Smooth muscle cell (in vitro differentiated cells): ENCODE data around the gene ZNF536. TPM values are rescaled to one million over a fixed set of nuclear protein-coding genes. Genes with fewer than 3 reads are reported as not detected.

ENCODE experiments used
- DNase-seq: peaks from one replicate; lab custom pipeline; 2025; ENCODE audit not compliant: unreplicated experiment; lab: John Stamatoyannopoulos, UW
- H2AFZ ChIP-seq: fragments of 200-600 bp; sonication (generic); 2 replicates; pipeline ENCODE4 v1.6.0; 2016; ENCODE audit warnings: antibody characterized with exemption, low read depth, mild to moderate bottlenecking
- H3F3A ChIP-seq: fragments of 200-600 bp; sonication (generic); 2 replicates; pipeline ENCODE4 v1.6.0; 2017; ENCODE audit warnings: antibody characterized with exemption, low read depth
- H3K27ac ChIP-seq: fragments of 200-600 bp; sonication (generic); 2 replicates; pipeline ENCODE4 v1.5.1; 2016; ENCODE audit warnings: low read depth, mild to moderate bottlenecking
- H3K27me3 ChIP-seq: fragments of 200-600 bp; sonication (generic); 2 replicates; pipeline ENCODE4 v1.6.1; 2016; ENCODE audit warnings: low read depth, mild to moderate bottlenecking
- H3K36me3 ChIP-seq: fragments of 200-600 bp; sonication (generic); 2 replicates; pipeline ENCODE4 v1.5.1; 2016; ENCODE audit warnings: low read depth
- H3K4me1 ChIP-seq: fragments of 200-600 bp; sonication (generic); 2 replicates; pipeline ENCODE4 v1.5.1; 2016; ENCODE audit warnings: low read depth
- H3K4me2 ChIP-seq: fragments of 200-600 bp; sonication (generic); 2 replicates; pipeline ENCODE4 v1.6.0; 2016; ENCODE audit warnings: mild to moderate bottlenecking
- H3K4me3 ChIP-seq: fragments of 200-600 bp; sonication (generic); 2 replicates; pipeline ENCODE4 v1.5.1; 2016; ENCODE audit warnings: mild to moderate bottlenecking
- H3K79me2 ChIP-seq: fragments of 200-600 bp; sonication (generic); 2 replicates; pipeline ENCODE4 v1.6.0; 2016; ENCODE audit warnings: low read depth, mild to moderate bottlenecking
- H3K9ac ChIP-seq: fragments of 200-600 bp; sonication (generic); 2 replicates; pipeline ENCODE4 v1.6.0; 2016; ENCODE audit warnings: low read depth
- H3K9me3 ChIP-seq: fragments of 200-600 bp; sonication (generic); replicated peaks from 2 replicates; pipeline ENCODE4 v1.5.1; 2016; ENCODE audit warnings: low read depth
- H4K20me1 ChIP-seq: fragments of 200-600 bp; sonication (generic); 2 replicates; pipeline ENCODE4 v1.6.0; 2016; ENCODE audit warnings: low read depth
- CTCF ChIP-seq: fragments of 200-600 bp; sonication (generic); IDR thresholded peaks from 2 replicates; pipeline ENCODE4 v1.5.1; 2017; ENCODE audit warnings: borderline replicate concordance, mild to moderate bottlenecking, antibody characterized with exemption; ENCODE audit not compliant: insufficient read depth, poor library complexity, severe bottlenecking
- WGBS: methylation state at CpG from one replicate; pipeline ENCODE4 v1.1.7; 2016; ENCODE audit warnings: low lambda C conversion rate; 5-methylcytosine and 5-hydroxymethylcytosine counted together
- polyA plus RNA-seq: library from polyadenylated mRNA; unstranded; fragments of >200 nt; fragmentation: Nextera tagmentation; extraction: Ambion mirVana; gene quantifications from 2 replicates; pipeline ENCODE4 v1.2.1, GENCODE V29; 2016
- total RNA-seq: library from RNA; depleted of rRNA; stranded (reverse); fragments of >200 nt; gene quantifications from 2 replicates; pipeline ENCODE4 v1.2.3, GENCODE V29; 2014

Gene ZNF536
- total and polyA plus RNA-seq, 2 experiments from 2014 or later = not detected

- Histone ChIP-seq H3K79me2 (no peaks in the 10 kb centered on the region), H3F3A (no peaks in the 10 kb centered on the region), H3K4me2 (no peak overlapping the region), H3K27me3 (peaks cover 11% of the 10 kb centered on the region), H4K20me1 (no peaks in the 10 kb centered on the region), H3K4me1 (no peaks in the 10 kb centered on the region), H2AFZ (no peak overlapping the region), H3K27ac (no peak overlapping the region), H3K4me3 (no peak overlapping the region), H3K9ac (no peak overlapping the region), H3K9me3 (no peaks in the 10 kb centered on the region), H3K36me3 (no peaks in the 10 kb centered on the region)
- no peak for TF ChIP-seq CTCF
- 77% methylated on average over 6 of the region's 6 CpGs for WGBS
- no peak for DNase-seq
Measured at GRCh38 chr19:30577551-30578105, 205.4 kb downstream of the ZNF536 start.

- Histone ChIP-seq H3K9ac (no peak overlapping the region), H3K4me3 (no peak overlapping the region), H3K79me2 (no peaks in the 10 kb centered on the region), H3K27ac (no peak overlapping the region), H3K4me2 (no peak overlapping the region), H4K20me1 (no peaks in the 10 kb centered on the region), H3F3A (no peaks in the 10 kb centered on the region), H3K36me3 (no peaks in the 10 kb centered on the region), H3K9me3 (no peaks in the 10 kb centered on the region), H3K4me1 (no peaks in the 10 kb centered on the region), H3K27me3 (peaks cover 15% of the 10 kb centered on the region), H2AFZ (no peak overlapping the region)
- DNase-seq = no peak
- WGBS = 96% methylated on average over 3 of the region's 3 CpGs
- no peak for TF ChIP-seq CTCF
Measured at GRCh38 chr19:30579419-30579818, 207.2 kb downstream of the ZNF536 start.

GRCh38 chr19:30580673-30581072 is 208.5 kb downstream of the ZNF536 start:
- H4K20me1 ChIP-seq = no peaks in the 10 kb centered on the region
- H2AFZ ChIP-seq = no peak overlapping the region
- peaks cover 18% of the 10 kb centered on the region for H3K27me3 ChIP-seq
- no peak overlapping the region for H3K4me3 ChIP-seq
- no peak overlapping the region for H3K27ac ChIP-seq
- H3F3A ChIP-seq = no peaks in the 10 kb centered on the region
- no peaks in the 10 kb centered on the region for H3K4me1 ChIP-seq
- no peak for DNase-seq
- no peak overlapping the region for H3K4me2 ChIP-seq
- no peak overlapping the region for H3K9ac ChIP-seq
- H3K79me2 ChIP-seq = no peaks in the 10 kb centered on the region
- no peak for TF ChIP-seq CTCF
- no peaks in the 10 kb centered on the region for H3K9me3 ChIP-seq
- no peaks in the 10 kb centered on the region for H3K36me3 ChIP-seq
- 92% methylated on average over 4 of the region's 4 CpGs for WGBS

GRCh38 chr19:30584090-30584489 is 211.9 kb downstream of the ZNF536 start:
- H3K79me2 ChIP-seq = no peaks in the 10 kb centered on the region
- no peak overlapping the region for H2AFZ ChIP-seq
- WGBS = 43% methylated on average over 8 of the region's 8 CpGs
- H3K4me2 ChIP-seq = no peak overlapping the region
- no peak overlapping the region for H3K4me3 ChIP-seq
- DNase-seq = no peak
- H3F3A ChIP-seq = no peaks in the 10 kb centered on the region
- no peaks in the 10 kb centered on the region for H3K4me1 ChIP-seq
- no peak overlapping the region for H3K9ac ChIP-seq
- no peak for TF ChIP-seq CTCF
- H3K27ac ChIP-seq = no peak overlapping the region
- H3K27me3 ChIP-seq = peaks cover 18% of the 10 kb centered on the region
- no peaks in the 10 kb centered on the region for H3K36me3 ChIP-seq
- H3K9me3 ChIP-seq = no peaks in the 10 kb centered on the region
- H4K20me1 ChIP-seq = no peaks in the 10 kb centered on the region
